GM12874 (cell line): ENCODE measurements around the gene ATG10.

Source experiments
- CTCF ChIP-seq: IDR thresholded peaks from 2 replicates; pipeline ENCODE4 v1.5.1; 2011; ENCODE audit warnings: low read depth, mild to moderate bottlenecking, control low read depth, low read length, moderate library complexity; ENCODE audit not compliant: insufficient read depth

The ATG10 gene

GRCh38 chr5:82178378-82178777 is 206.6 kb downstream of the ATG10 start:
- TF ChIP-seq CTCF = no peak

- TF ChIP-seq CTCF = no peak
Observed at GRCh38 chr5:82182662-82183061, 210.8 kb downstream of the ATG10 start.

- TF ChIP-seq CTCF = no peak
Observed at GRCh38 chr5:82183828-82184227, 212.0 kb downstream of the ATG10 start.

DNA sequence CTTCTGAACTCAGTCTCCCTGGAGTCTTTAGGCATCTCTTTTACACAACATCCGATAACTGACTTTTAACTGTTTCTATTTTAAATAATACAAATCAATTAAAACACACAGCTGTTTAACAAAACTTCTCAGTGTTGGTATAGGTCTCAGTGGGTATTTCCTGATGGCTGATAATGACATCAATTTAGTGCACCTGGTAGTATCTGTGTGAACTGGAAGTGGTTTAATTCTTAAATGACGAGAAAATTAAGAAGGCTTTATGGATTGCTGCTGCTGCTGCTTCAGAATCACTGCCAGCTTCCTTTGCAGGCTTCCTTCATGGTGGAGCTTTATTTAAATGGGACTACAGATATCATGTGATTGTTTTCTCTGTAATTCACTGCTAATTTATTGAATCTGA is 214.0 kb downstream of the ATG10 start:
- no peak for TF ChIP-seq CTCF

DNA sequence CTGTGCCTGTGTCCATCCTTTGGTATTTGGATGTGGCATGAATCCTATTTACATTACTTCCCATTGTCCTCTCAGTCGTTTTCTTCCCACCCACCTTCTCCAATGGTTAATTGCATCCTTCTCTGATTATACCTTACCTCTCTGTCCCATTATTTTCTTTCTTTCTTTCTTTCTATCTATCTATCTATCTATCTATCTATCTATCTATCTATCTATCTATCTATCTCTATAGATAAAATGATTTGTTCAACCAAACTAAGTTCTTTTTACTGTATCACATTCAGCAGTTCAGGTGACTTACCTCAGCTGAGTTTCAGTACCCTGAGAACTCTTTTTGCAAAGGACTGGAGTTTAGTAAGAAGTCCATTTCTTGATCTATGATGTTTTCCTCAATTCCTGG is 225.7 kb downstream of the ATG10 start:
- no peak for TF ChIP-seq CTCF

- no peak for TF ChIP-seq CTCF
Observed at GRCh38 chr5:82204567-82204966, 232.7 kb downstream of the ATG10 start.

- no peak for TF ChIP-seq CTCF
Observed at GRCh38 chr5:82205005-82205404, 233.2 kb downstream of the ATG10 start.

- no peak for TF ChIP-seq CTCF
Observed at GRCh38 chr5:82208371-82208770, 236.5 kb downstream of the ATG10 start.
